HK-2 (cell line): ENCODE data around the gene FAM171A1.
"Not testable (repeated sequence)": the region's sequence is repeated elsewhere in the genome, so short reads cannot be mapped to it uniquely, and the experiment has no call there.

ENCODE experiments used
- DNase-seq: peaks from one replicate; pipeline ENCODE4 v3.0.0-alpha.2; 2018; ENCODE audit not compliant: unreplicated experiment

Gene FAM171A1

GRCh38 chr10:15280974-15281373, 90.1 kb downstream of the FAM171A1 start:
- no peak for DNase-seq

- DNase-seq, result no peak
These were observed 90.6 kb downstream of the FAM171A1 start for GRCh38 chr10:15280462-15280861.

- DNase-seq, result no peak
These were observed 91.9 kb downstream of the FAM171A1 start for GRCh38 chr10:15279236-15279635.

- no peak for DNase-seq
These were observed 92.3 kb downstream of the FAM171A1 start for GRCh38 chr10:15278786-15279185.

- DNase-seq, result not testable (repeated sequence)
These were observed 95.0 kb downstream of the FAM171A1 start for GRCh38 chr10:15276039-15276438.

- DNase-seq, result not testable (repeated sequence)
These were observed 101.3 kb downstream of the FAM171A1 start for GRCh38 chr10:15269838-15270237.

- no peak for DNase-seq
These were observed 103.6 kb downstream of the FAM171A1 start for GRCh38 chr10:15267496-15267895.

GRCh38 chr10:15266117-15266516, 105.0 kb downstream of the FAM171A1 start:
- DNase-seq, result no peak

GRCh38 chr10:15265558-15265957, 105.5 kb downstream of the FAM171A1 start:
- no peak for DNase-seq

GRCh38 chr10:15265056-15265455, 106.0 kb downstream of the FAM171A1 start:
- no peak for DNase-seq

GRCh38 chr10:15263657-15264323, 107.3 kb downstream of the FAM171A1 start:
- no peak for DNase-seq

- DNase-seq, result no peak
These were observed 108.9 kb downstream of the FAM171A1 start for GRCh38 chr10:15262036-15262713.

- DNase-seq, result no peak
These were observed 112.0 kb downstream of the FAM171A1 start for GRCh38 chr10:15259136-15259535.

- no peak for DNase-seq
These were observed 112.8 kb downstream of the FAM171A1 start for GRCh38 chr10:15258255-15258654.

GRCh38 chr10:15255961-15256360, 115.1 kb downstream of the FAM171A1 start:
- no peak for DNase-seq

GRCh38 chr10:15254808-15255648, 116.1 kb downstream of the FAM171A1 start:
- DNase-seq, result no peak

GRCh38 chr10:15253951-15254807, 116.9 kb downstream of the FAM171A1 start:
- DNase-seq, result no peak

- DNase-seq, result no peak
These were observed 118.7 kb downstream of the FAM171A1 start for GRCh38 chr10:15252396-15252795.

- DNase-seq, result no peak
These were observed 119.2 kb downstream of the FAM171A1 start for GRCh38 chr10:15251791-15252380.

GRCh38 chr10:15245530-15245929, 125.6 kb downstream of the FAM171A1 start:
- DNase-seq, result no peak

- DNase-seq, result no peak
These were observed 126.4 kb downstream of the FAM171A1 start for GRCh38 chr10:15244635-15245197.
